ENCODE measurements around the gene SH3BGR.

The SH3BGR gene

DNA sequence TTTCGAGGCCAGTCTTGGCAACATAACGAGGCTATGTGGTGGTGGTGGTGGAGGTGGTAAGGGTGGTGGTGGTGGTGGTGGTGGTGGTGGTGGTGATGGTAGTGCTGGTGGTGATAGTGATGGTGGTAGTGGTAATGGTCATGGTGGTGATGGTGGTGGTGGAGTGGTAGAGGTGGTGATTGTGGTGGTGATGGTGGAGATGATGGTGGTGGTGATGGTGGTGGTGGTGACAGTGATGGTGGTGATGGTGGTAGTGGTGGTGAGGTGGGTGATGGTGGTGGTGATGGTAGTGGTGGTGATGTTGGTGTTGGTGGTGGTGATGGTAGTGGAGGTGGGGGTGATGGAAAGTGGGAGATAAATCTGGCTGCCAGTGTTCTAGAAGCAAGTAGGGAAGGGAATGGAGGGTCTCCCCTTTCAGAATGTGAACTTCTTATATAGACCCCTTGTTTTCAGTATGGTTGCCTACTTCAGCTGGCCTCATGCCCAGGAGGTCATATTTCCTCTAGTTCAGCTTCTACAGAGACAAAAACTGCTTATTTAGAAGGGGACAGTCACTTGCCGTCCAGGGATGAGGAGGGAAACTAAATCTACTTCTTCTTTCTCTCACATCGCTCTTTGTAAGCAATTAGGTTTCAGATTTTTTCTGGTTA lies 27.5 kb downstream of the SH3BGR start:
- FAIRE-seq, result no peak
- no peak for DNase-seq (ENCODE audit: insufficient read length, low spot score)

GRCh38 chr21:39479814-39480182 lies 28.0 kb downstream of the SH3BGR start:
- FAIRE-seq (no peak), DNase-seq (ENCODE audit: insufficient read length, low spot score) (no peak)
- TF ChIP-seq POLR2AphosphoS5 (IDR thresholded peaks at IDR 0.05; ENCODE audit: low read depth, low read length) (no peak), POLR2A (IDR thresholded peaks at IDR 0.05; ENCODE audit: low read depth, low read length) (no peak), PAX5 (IDR thresholded peaks at IDR 0.05; ENCODE audit: insufficient read depth, low read length, severe bottlenecking) (no peak), SPI1 (IDR thresholded peaks at IDR 0.05; ENCODE audit: low read depth, low read length) (no peak), TAF1 (IDR thresholded peaks at IDR 0.05; ENCODE audit: low read depth, low read length) (no peak), POU2F2 (IDR thresholded peaks at IDR 0.05; ENCODE audit: low read depth, low read length) (no peak)

More for the DNA sequence above, 27.5 kb downstream of the SH3BGR start:
- no peak for TF ChIP-seq PAX5 (IDR thresholded peaks at IDR 0.05; ENCODE audit: insufficient read depth, low read length, severe bottlenecking)
- no peak for TF ChIP-seq POU2F2 (IDR thresholded peaks at IDR 0.05; ENCODE audit: low read depth, low read length)
- no peak for TF ChIP-seq TAF1 (IDR thresholded peaks at IDR 0.05; ENCODE audit: low read depth, low read length)
- no peak for TF ChIP-seq POLR2AphosphoS5 (IDR thresholded peaks at IDR 0.05; ENCODE audit: low read depth, low read length)
- TF ChIP-seq SPI1 (IDR thresholded peaks at IDR 0.05; ENCODE audit: low read depth, low read length), result no peak
- no peak for TF ChIP-seq POLR2A (IDR thresholded peaks at IDR 0.05; ENCODE audit: low read depth, low read length)

DNA sequence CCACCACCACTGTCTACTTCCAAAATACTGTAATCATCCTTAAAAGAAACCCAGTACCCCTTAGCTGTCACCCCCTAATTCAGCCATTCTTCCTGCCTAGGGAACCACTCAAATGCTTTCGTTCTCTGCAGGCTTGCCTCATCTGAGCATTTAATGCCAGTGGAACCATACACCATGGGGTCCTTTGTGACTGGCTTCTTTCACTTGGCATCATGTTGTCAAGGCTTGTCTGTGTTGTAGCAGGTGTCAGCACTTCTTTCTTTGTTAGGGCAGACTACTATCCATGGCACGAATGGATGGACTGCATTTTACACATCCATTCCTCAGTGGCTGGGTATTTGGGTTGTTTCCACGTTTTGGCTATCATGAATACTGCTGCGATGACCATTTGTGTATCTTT lies 28.5 kb downstream of the SH3BGR start:
- DNase-seq (ENCODE audit: insufficient read length, low spot score) (no peak), FAIRE-seq (no peak)
- TF ChIP-seq POLR2A (IDR thresholded peaks at IDR 0.05; ENCODE audit: low read depth, low read length), result no peak
- TF ChIP-seq TAF1 (IDR thresholded peaks at IDR 0.05; ENCODE audit: low read depth, low read length), result no peak
- no peak for TF ChIP-seq PAX5 (IDR thresholded peaks at IDR 0.05; ENCODE audit: insufficient read depth, low read length, severe bottlenecking)
- TF ChIP-seq POU2F2 (IDR thresholded peaks at IDR 0.05; ENCODE audit: low read depth, low read length), result no peak
- no peak for TF ChIP-seq SPI1 (IDR thresholded peaks at IDR 0.05; ENCODE audit: low read depth, low read length)
- TF ChIP-seq POLR2AphosphoS5 (IDR thresholded peaks at IDR 0.05; ENCODE audit: low read depth, low read length), result no peak

DNA sequence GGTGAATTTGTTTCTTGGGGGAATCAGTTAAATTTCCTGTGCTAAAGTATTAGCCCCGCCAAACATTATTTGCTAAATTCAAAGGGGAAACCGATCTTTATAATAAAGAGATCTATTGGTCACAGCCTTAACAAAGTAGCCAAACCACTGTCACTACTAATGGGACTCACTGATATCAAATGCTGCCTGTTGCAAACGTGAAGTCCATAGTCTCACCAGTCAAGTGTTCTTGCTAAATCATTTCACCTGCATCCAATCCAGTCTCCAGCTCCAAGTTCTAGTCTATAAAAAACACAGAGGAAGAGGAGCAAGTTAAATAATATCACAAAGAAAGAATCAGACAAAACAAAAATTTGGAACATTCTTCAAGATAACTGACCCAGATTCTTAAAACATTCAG lies 30.1 kb downstream of the SH3BGR start:
- FAIRE-seq (no peak), DNase-seq (ENCODE audit: insufficient read length, low spot score) (no peak)
- TF ChIP-seq TAF1 (IDR thresholded peaks at IDR 0.05; ENCODE audit: low read depth, low read length) (no peak), POLR2A (IDR thresholded peaks at IDR 0.05; ENCODE audit: low read depth, low read length) (no peak), POLR2AphosphoS5 (IDR thresholded peaks at IDR 0.05; ENCODE audit: low read depth, low read length) (no peak), PAX5 (IDR thresholded peaks at IDR 0.05; ENCODE audit: insufficient read depth, low read length, severe bottlenecking) (no peak)

GRCh38 chr21:39483917-39484316 lies 32.1 kb downstream of the SH3BGR start:
- FAIRE-seq, result no peak
- no peak for DNase-seq (ENCODE audit: insufficient read length, low spot score)
- TF ChIP-seq POU2F2 (IDR thresholded peaks at IDR 0.05; ENCODE audit: low read depth, low read length), result no peak
- no peak for TF ChIP-seq POLR2AphosphoS5 (IDR thresholded peaks at IDR 0.05; ENCODE audit: low read depth, low read length)
- no peak for TF ChIP-seq PAX5 (IDR thresholded peaks at IDR 0.05; ENCODE audit: insufficient read depth, low read length, severe bottlenecking)
- TF ChIP-seq POLR2A (IDR thresholded peaks at IDR 0.05; ENCODE audit: low read depth, low read length), result no peak
- TF ChIP-seq SPI1 (IDR thresholded peaks at IDR 0.05; ENCODE audit: low read depth, low read length), result no peak
- no peak for TF ChIP-seq TAF1 (IDR thresholded peaks at IDR 0.05; ENCODE audit: low read depth, low read length)

- no peak for FAIRE-seq
- no peak for TF ChIP-seq PAX5 (IDR thresholded peaks at IDR 0.05; ENCODE audit: insufficient read depth, low read length, severe bottlenecking)
- TF ChIP-seq POLR2A (IDR thresholded peaks at IDR 0.05; ENCODE audit: low read depth, low read length), result no peak
- TF ChIP-seq TAF1 (IDR thresholded peaks at IDR 0.05; ENCODE audit: low read depth, low read length), result no peak
- TF ChIP-seq SPI1 (IDR thresholded peaks at IDR 0.05; ENCODE audit: low read depth, low read length), result no peak
- DNase-seq (ENCODE audit: insufficient read length, low spot score), result no peak
These were observed 33.0 kb downstream of the SH3BGR start for GRCh38 chr21:39484711-39485276.

DNA sequence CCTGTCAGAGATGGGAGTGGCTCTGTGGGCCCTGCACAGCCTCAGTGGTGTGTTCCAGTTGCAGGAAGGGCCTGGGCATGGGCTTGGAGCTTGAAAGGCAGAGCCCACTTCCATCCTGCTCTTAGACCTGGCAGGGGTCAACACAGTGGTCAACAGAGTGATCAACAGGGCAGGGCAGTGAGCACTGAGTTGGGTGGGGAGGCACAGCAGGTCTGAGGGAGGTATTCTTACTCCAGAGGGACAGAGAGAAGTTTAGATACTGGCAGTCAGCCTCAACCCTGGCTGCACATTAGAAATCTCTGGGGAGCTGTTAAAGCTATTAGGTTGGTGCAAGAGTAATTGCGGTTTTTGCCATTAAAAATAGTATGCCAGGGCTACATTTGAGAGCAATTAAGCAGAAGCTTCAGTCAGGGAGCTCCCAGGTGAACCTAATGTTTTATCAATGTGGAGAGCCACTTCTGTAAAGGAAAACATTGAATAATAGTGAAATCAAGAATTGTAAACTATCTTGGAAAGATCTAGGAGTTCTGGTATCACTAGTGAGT lies 37.7 kb downstream of the SH3BGR start:
- no peak for DNase-seq (ENCODE audit: insufficient read length, low spot score)
- FAIRE-seq, result no peak
- no peak for TF ChIP-seq POLR2AphosphoS5 (IDR thresholded peaks at IDR 0.05; ENCODE audit: low read depth, low read length)
- TF ChIP-seq PAX5 (IDR thresholded peaks at IDR 0.05; ENCODE audit: insufficient read depth, low read length, severe bottlenecking), result no peak
- TF ChIP-seq POLR2A (IDR thresholded peaks at IDR 0.05; ENCODE audit: low read depth, low read length), result no peak
- TF ChIP-seq POU2F2 (IDR thresholded peaks at IDR 0.05; ENCODE audit: low read depth, low read length), result no peak

- FAIRE-seq (no peak), DNase-seq (ENCODE audit: insufficient read length, low spot score) (no peak)
- TF ChIP-seq SPI1 (IDR thresholded peaks at IDR 0.05; ENCODE audit: low read depth, low read length), result no peak
- no peak for TF ChIP-seq POLR2AphosphoS5 (IDR thresholded peaks at IDR 0.05; ENCODE audit: low read depth, low read length)
- no peak for TF ChIP-seq POLR2A (IDR thresholded peaks at IDR 0.05; ENCODE audit: low read depth, low read length)
- no peak for TF ChIP-seq PAX5 (IDR thresholded peaks at IDR 0.05; ENCODE audit: insufficient read depth, low read length, severe bottlenecking)
- no peak for TF ChIP-seq POU2F2 (IDR thresholded peaks at IDR 0.05; ENCODE audit: low read depth, low read length)
- no peak for TF ChIP-seq TAF1 (IDR thresholded peaks at IDR 0.05; ENCODE audit: low read depth, low read length)
These were observed 47.4 kb downstream of the SH3BGR start for GRCh38 chr21:39499156-39499555.

GRCh38 chr21:39502631-39503030 lies 50.9 kb downstream of the SH3BGR start:
- no peak for DNase-seq (ENCODE audit: insufficient read length, low spot score)
- TF ChIP-seq SPI1 (IDR thresholded peaks at IDR 0.05; ENCODE audit: low read depth, low read length), result no peak
- TF ChIP-seq PAX5 (IDR thresholded peaks at IDR 0.05; ENCODE audit: insufficient read depth, low read length, severe bottlenecking), result no peak
- TF ChIP-seq POLR2A (IDR thresholded peaks at IDR 0.05; ENCODE audit: low read depth, low read length), result no peak
- no peak for TF ChIP-seq TAF1 (IDR thresholded peaks at IDR 0.05; ENCODE audit: low read depth, low read length)
- FAIRE-seq, result no peak
